GM04504 (cell line): ENCODE results near the gene MIP.
"Not testable (repeated sequence)": the region's sequence is repeated elsewhere in the genome, so short reads cannot be mapped to it uniquely, and the experiment has no call there.

Experiments
- DNase-seq: peaks from one replicate; pipeline ENCODE4 v3.0.0-alpha.2; 2012; ENCODE audit warnings: low read depth

Gene MIP

GRCh38 chr12:56408799-56409417, 45.5 kb downstream of the MIP start:
- no peak for DNase-seq

DNA sequence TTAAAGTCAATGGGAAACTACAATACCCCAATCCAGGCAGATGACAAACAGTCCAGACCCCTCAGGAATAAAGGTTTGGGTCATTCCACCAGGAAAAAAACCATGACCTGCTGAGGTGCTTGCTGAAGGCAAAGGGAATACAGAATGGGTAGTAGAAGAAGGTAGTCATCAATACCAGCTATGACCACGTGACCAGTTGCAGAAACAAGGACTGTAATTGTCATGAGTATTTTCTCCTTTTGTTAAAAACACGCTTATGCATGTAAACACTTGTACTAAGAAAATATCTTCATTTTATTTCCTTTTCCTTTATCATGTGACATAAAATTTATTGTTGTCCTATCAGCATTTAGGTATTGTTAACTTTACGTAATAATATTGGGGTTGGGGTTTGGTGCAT, 50.2 kb downstream of the MIP start:
- not testable (repeated sequence) for DNase-seq

DNA sequence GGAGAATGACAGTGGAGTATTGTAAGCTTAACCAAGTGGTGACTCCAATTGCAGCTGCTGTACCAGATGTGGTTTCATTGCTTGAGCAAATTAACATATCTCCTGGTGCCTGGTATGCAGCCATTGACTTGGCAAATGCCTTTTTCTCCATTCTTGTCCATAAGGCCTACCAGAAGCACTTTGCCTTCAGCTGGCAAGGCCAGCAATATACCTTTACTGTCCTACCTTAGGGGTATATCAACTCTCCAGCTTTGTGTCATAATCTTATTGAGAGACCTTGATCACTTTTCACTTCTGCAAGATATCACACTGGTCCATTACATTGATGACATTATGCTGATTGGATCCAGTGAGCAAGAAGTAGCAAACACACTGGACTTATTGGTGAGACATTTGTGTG, 52.8 kb downstream of the MIP start:
- not testable (repeated sequence) for DNase-seq

DNA sequence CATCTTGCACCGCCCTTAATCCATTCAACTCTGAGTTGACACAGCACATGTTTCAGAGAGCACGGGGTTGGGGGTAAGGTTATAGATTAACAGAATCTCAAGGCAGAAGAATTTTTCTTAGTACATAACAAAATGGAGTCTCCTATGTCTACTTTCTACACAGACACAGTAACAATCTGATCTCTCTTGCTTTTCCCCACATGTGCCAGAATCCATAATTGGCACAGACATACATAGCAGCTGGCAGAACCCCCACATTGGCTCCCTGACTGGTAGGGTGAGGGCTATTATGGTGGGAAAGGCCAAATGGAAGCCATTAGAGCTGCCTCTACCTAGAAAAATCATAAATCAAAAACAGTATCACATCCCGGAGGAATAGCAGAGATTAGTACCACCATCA, 53.3 kb downstream of the MIP start:
- DNase-seq: not testable (repeated sequence)
